DOHH2 (cell line): ENCODE results near the gene TSHZ2.

Experiments used
- H3F3A ChIP-seq: fragments of 200-600 bp; sonication (generic), shearing (Covaris generic); 2 replicates; pipeline ENCODE4 v1.6.0; 2016; ENCODE audit warnings: antibody characterized with exemption, mild to moderate bottlenecking; ENCODE audit not compliant: control insufficient read depth, insufficient read depth
- H3K27ac ChIP-seq: fragments of 200-600 bp; sonication (generic); 2 replicates; pipeline ENCODE4 v1.5.1; 2014; ENCODE audit warnings: low read depth, mild to moderate bottlenecking, low read length, moderate library complexity
- H3K27me3 ChIP-seq: fragments of 200-600 bp; sonication (generic); 2 replicates; pipeline ENCODE4 v1.6.1; 2014; ENCODE audit warnings: mild to moderate bottlenecking, low read length, mixed read lengths; ENCODE audit not compliant: control insufficient read depth
- H3K36me3 ChIP-seq: fragments of 200-600 bp; sonication (generic); 2 replicates; pipeline ENCODE4 v1.6.1; 2014; ENCODE audit warnings: mild to moderate bottlenecking, low read length, moderate library complexity, mixed read lengths; ENCODE audit not compliant: control insufficient read depth
- H3K4me1 ChIP-seq: fragments of 200-600 bp; sonication (generic); 2 replicates; pipeline ENCODE4 v1.6.1; 2014; ENCODE audit warnings: mild to moderate bottlenecking, low read length, mixed read lengths; ENCODE audit not compliant: control insufficient read depth
- H3K4me2 ChIP-seq: fragments of 200-600 bp; sonication (generic); 2 replicates; pipeline ENCODE4 v1.6.0; 2014; ENCODE audit warnings: mild to moderate bottlenecking, low read length, moderate library complexity
- H3K4me3 ChIP-seq: fragments of 200-600 bp; sonication (generic); 2 replicates; pipeline ENCODE4 v1.5.1; 2014; ENCODE audit warnings: mild to moderate bottlenecking, low read length, mixed read lengths
- H3K79me2 ChIP-seq: fragments of 200-600 bp; sonication (generic); 2 replicates; pipeline ENCODE4 v1.6.1; 2014; ENCODE audit warnings: mild to moderate bottlenecking, low read length, mixed read lengths; ENCODE audit not compliant: control insufficient read depth
- H3K9me2 ChIP-seq: fragments of 200-600 bp; sonication (generic); replicated peaks from 2 replicates; pipeline ENCODE4 v1.6.1; 2014; ENCODE audit warnings: mild to moderate bottlenecking, low read length, mixed read lengths; ENCODE audit not compliant: control insufficient read depth
- H3K9me3 ChIP-seq: fragments of 200-600 bp; sonication (generic); 2 replicates; pipeline ENCODE4 v1.6.1; 2014; ENCODE audit warnings: antibody characterized with exemption, low read length, mixed read lengths; ENCODE audit not compliant: control insufficient read depth, insufficient read depth
- H4K20me1 ChIP-seq: fragments of 200-600 bp; sonication (generic); 2 replicates; pipeline ENCODE4 v1.6.0; 2014; ENCODE audit warnings: low read depth, mild to moderate bottlenecking, antibody characterized with exemption, low read length, moderate library complexity; ENCODE audit not compliant: control insufficient read depth, insufficient read depth
- CTCF ChIP-seq: fragments of 200-600 bp; sonication (generic); IDR thresholded peaks from one replicate; pipeline ENCODE4 v1.5.1; 2014; ENCODE audit warnings: antibody characterized with exemption, mild to moderate bottlenecking, low read depth, low read length; ENCODE audit not compliant: poor library complexity, severe bottlenecking
- EZH2phosphoT487 ChIP-seq: fragments of 200-600 bp; sonication (generic); IDR thresholded peaks from 2 replicates; pipeline ENCODE4 v1.6.1; 2017; ENCODE audit warnings: borderline replicate concordance, mild to moderate bottlenecking, antibody characterized with exemption, low read length, moderate library complexity, mixed read lengths

The TSHZ2 gene

DNA sequence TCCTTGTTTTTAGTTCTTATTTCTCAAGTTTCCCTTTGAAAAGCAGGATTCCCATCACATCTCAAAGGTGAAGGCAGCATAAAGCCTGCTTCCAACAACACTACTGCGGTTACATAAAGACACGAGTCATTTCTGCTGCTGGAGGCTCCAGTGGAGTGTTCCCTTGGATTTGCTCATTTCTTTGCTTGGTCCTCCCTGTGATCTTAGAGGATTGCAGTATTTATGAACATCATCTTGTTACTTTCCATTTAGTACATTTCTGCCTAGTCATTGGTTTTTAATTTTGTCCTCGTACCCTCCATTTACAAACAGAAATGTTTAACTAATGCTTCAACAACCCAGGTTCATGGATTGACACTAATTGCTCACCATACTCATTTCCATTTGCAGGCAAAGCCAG is 322.6 kb downstream of the TSHZ2 start:
- H3K9me2 ChIP-seq, result no peaks in the 10 kb centered on the region
- no peaks in the 10 kb centered on the region for H3K4me1 ChIP-seq
- H3K79me2 ChIP-seq, result no peaks in the 10 kb centered on the region
- no peaks in the 10 kb centered on the region for H3K9me3 ChIP-seq
- no peaks in the 10 kb centered on the region for H3F3A ChIP-seq
- no peaks in the 10 kb centered on the region for H4K20me1 ChIP-seq
- H3K36me3 ChIP-seq, result no peaks in the 10 kb centered on the region
- TF ChIP-seq CTCF (no peak), EZH2phosphoT487 (no peak)
- peaks cover 3% of the 10 kb centered on the region; the same call in 1 of the 2 replicates for H3K27me3 ChIP-seq
- H3K4me2 ChIP-seq, result no peak overlapping the region
- no peak overlapping the region for H3K27ac ChIP-seq
- no peak overlapping the region for H3K4me3 ChIP-seq

DNA sequence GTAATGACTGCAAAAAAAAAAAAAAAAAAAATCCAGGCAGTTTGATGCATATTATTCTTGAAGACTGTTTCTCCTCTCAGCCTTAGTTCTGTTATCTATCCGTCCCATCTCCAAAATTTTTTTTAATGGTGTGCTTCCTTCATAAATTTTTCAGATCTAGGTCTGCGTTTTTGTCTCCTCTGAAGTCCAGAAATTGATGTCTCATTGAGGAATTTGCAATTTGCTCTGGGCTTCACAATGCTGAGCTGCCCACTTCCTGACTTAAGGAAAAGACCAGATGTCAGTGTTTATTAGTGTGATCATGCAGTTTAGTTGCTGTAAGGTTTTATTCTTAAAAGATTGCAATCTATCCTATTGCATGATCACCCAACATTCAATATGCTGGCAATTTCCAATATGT is 323.9 kb downstream of the TSHZ2 start:
- peaks cover 7% of the 10 kb centered on the region for H3K27me3 ChIP-seq
- no peaks in the 10 kb centered on the region for H3K9me2 ChIP-seq
- H3K79me2 ChIP-seq, result no peaks in the 10 kb centered on the region
- no peak overlapping the region for H3K4me2 ChIP-seq
- H3K4me1 ChIP-seq, result no peaks in the 10 kb centered on the region
- no peaks in the 10 kb centered on the region for H3K36me3 ChIP-seq
- no peaks in the 10 kb centered on the region for H3K9me3 ChIP-seq
- H3F3A ChIP-seq, result no peaks in the 10 kb centered on the region
- no peak overlapping the region for H3K4me3 ChIP-seq
- no peaks in the 10 kb centered on the region for H4K20me1 ChIP-seq
- no peak overlapping the region for H3K27ac ChIP-seq
- no peak for TF ChIP-seq CTCF
- TF ChIP-seq EZH2phosphoT487, result no peak

DNA sequence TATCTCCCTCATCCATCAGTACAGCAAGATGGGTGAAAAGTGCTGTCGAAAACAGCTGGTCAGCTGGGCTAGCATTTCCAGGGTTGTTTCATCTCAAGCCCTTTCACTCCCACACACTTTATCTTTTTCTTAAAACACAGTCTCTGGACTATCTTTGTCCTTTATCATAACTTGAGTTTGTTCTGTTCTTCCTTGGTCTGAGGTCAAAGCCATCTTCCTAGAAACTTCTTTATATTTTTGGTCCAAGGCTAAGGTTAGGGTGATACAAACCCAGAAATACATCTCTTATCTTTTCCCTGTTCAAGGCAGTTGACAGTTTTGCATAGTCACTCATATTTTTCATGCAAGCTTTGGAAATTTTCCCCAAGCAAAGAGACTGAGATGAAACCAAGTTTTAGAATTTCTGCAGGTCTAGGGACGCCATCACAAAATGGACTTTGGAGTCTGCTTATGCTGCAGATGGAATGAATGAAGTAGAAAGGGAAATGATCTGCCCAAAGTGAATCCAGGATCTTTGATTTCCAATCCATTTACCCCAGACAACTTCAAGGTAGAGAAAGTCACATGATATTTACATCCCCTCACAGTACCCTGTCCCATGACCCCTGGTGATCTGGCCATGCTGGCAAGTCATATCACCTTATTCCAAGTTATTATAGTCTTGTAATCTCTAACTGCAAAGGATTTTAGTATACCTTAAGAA is 324.4 kb downstream of the TSHZ2 start:
- Histone ChIP-seq H3K9me2 (no peaks in the 10 kb centered on the region), H3K79me2 (no peaks in the 10 kb centered on the region), H3K9me3 (no peaks in the 10 kb centered on the region), H4K20me1 (no peaks in the 10 kb centered on the region), H3K4me2 (no peak overlapping the region), H3K27me3 (peaks cover 7% of the 10 kb centered on the region), H3K4me1 (no peaks in the 10 kb centered on the region), H3K27ac (no peak overlapping the region), H3F3A (no peaks in the 10 kb centered on the region), H3K36me3 (no peaks in the 10 kb centered on the region), H3K4me3 (no peak overlapping the region)
- TF ChIP-seq CTCF (no peak), EZH2phosphoT487 (no peak)
